Activated T-helper 1 cell treated with anti-CD3 and anti-CD28 coated beads, Interleukin-12 subunit alpha, Interleukin-12 subunit beta, Interleukin-2, Interleukin-4 antibody, amounts not matched to agents 30 ng/mL and 10 ng/mL and 1 ng/mL, durations not matched to agents 14 hours and 24 hours and 36 hours (primary cell): ENCODE results near the gene MAML1. TPM values are rescaled to one million over a fixed set of nuclear protein-coding genes. Genes with fewer than 3 reads are reported as not detected.
A peak's percentile ranks its signal among the peaks of the same experiment; 100 is the strongest.

Source experiments
- DNase-seq: peaks from one replicate; pipeline ENCODE4 v3.0.0; 2021; ENCODE audit warnings: low spot score
- H3K27ac Mint-ChIP-seq: one replicate; pipeline ENCODE4 v1.8.0; 2021; ENCODE audit warnings: mild to moderate bottlenecking, mixed read lengths
- H3K27me3 Mint-ChIP-seq: one replicate; pipeline ENCODE4 v1.8.0; 2022; ENCODE audit warnings: mild to moderate bottlenecking, moderate library complexity, mixed read lengths; ENCODE audit not compliant: insufficient read depth
- H3K36me3 Mint-ChIP-seq: one replicate; pipeline ENCODE4 v1.8.0; 2021; ENCODE audit warnings: low read depth, mixed read lengths
- H3K4me1 Mint-ChIP-seq: one replicate; pipeline ENCODE4 v1.8.0; 2021; ENCODE audit warnings: low read depth, mixed read lengths
- H3K4me3 Mint-ChIP-seq: one replicate; pipeline ENCODE4 v1.8.0; 2021; ENCODE audit warnings: mild to moderate bottlenecking, moderate library complexity, mixed read lengths
- H3K9me3 Mint-ChIP-seq: one replicate; pipeline ENCODE4 v1.8.0; 2021; ENCODE audit warnings: mixed read lengths
- intact Hi-C: fragments of 100-400 bp; cut with micrococcal nuclease; formaldehyde crosslinking; loops from one replicate; pipeline ENCODE4 v1.15.1; 2024
- total RNA-seq: library from RNA; stranded (reverse); gene quantifications from 2 replicates; pipeline ENCODE4 v1.2.3, GENCODE V29; 2022

Gene MAML1
- total RNA-seq, 1 donor from 2014 or later, result 37.6 TPM

DNA sequence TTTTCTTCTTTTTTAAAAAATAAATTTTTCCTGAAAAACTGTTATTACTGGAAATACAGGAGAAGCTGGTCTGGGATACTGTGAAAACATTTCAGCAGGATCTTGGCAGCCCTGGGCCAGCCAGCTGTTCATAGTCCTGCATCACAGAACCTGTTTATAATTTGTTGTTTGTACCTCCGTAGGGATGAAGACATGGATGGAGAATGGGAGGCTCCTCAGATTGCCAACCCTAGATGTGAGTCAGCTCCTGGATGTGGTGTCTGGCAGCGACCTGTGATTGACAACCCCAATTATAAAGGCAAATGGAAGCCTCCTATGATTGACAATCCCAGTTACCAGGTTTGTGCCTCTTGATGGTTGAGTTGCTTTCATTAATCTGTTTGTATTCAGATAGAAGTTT, 12.4 kb upstream of the MAML1 start:
- Mint-ChIP-seq H3K4me1 (peaks cover 20% of the 10 kb centered on the region), H3K27me3 (no peaks in the 10 kb centered on the region)
- intact Hi-C loops, result no loop called here

DNA sequence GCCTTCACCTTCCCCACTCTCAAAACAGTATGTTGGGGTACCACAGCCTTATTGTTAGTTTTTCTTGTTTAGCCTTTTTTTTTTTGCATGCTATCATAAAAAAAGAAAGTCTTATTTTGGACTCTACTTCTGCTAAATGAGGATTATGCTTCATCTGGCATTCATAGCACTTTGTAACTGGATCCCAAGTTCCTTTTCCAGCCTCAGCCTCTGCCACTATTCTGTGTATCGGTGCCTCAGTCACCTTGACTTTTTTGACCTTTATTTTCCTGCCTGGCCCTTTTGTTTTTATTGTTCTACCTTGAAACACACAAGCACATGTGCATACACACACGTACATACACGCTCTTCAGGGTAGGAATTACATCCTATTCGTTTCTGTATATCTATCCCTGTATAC, 8.5 kb upstream of the MAML1 start:
- peaks cover 54% of the 10 kb centered on the region for H3K36me3 Mint-ChIP-seq
- H3K4me3 Mint-ChIP-seq, result no peak overlapping the region
- no peak for DNase-seq
- peak overlapping the region; percentile 79 for H3K27ac Mint-ChIP-seq
- H3K9me3 Mint-ChIP-seq, result no peaks in the 10 kb centered on the region
- peaks cover 5% of the 10 kb centered on the region for H3K4me1 Mint-ChIP-seq
- intact Hi-C loops, result no loop called here
- H3K27me3 Mint-ChIP-seq, result no peaks in the 10 kb centered on the region

More for the DNA sequence above, 12.4 kb upstream of the MAML1 start:
- no peak overlapping the region for H3K4me3 Mint-ChIP-seq
- H3K36me3 Mint-ChIP-seq, result peaks cover 59% of the 10 kb centered on the region
- H3K27ac Mint-ChIP-seq, result no peak overlapping the region
- no peak for DNase-seq
- no peaks in the 10 kb centered on the region for H3K9me3 Mint-ChIP-seq

DNA sequence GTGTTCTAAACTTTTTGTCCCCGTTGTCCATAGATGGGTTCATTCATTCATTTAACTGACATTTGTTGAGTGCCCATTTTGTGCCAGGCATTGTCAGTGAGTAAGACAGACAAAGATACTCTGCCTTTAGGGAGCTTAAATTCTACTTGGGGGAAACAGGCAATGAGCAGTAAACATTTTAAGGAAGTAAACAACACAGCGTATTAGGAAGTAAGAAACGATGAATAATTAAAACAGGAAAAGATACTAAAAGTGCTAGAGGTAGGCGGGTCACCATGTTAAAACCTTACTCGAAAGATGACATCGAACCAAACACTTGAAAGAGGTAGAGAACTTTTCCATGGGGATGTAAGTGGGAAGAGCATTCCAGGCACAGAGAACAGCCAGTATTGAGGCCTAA, 5.5 kb upstream of the MAML1 start:
- H3K27ac Mint-ChIP-seq, result peak overlapping the region; percentile 6
- DNase-seq, result no peak
- H3K27me3 Mint-ChIP-seq, result no peaks in the 10 kb centered on the region
- no peaks in the 10 kb centered on the region for H3K9me3 Mint-ChIP-seq
- peaks cover 62% of the 10 kb centered on the region for H3K36me3 Mint-ChIP-seq
- H3K4me3 Mint-ChIP-seq, result no peak overlapping the region
- intact Hi-C loops, result no loop called here
- peaks cover 12% of the 10 kb centered on the region for H3K4me1 Mint-ChIP-seq

DNA sequence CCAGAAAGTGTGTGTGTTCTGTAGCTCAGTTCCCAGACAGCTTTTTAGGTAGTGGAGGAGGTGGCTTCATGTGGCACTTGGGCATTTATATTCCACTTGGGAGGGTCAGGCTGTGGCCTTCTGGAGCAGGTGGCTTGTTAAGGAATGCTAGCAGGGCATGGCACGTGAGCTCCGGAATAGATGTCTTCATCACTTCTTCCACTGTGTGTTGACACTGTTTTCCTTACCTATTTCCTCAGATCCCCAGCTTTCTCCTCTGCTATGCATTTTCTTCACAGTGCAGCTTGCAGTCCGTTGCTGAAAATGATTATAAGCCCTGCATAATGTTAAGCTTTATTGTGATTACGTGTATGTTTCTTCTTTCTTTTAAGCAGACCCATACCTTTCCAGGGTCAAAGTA, 3.3 kb upstream of the MAML1 start:
- no peak for DNase-seq
- H3K4me3 Mint-ChIP-seq, result no peak overlapping the region
- H3K36me3 Mint-ChIP-seq, result peaks cover 43% of the 10 kb centered on the region
- intact Hi-C loops, result no loop called here
- no peaks in the 10 kb centered on the region for H3K27me3 Mint-ChIP-seq
- H3K4me1 Mint-ChIP-seq, result peaks cover 14% of the 10 kb centered on the region
- no peak overlapping the region for H3K27ac Mint-ChIP-seq
- no peaks in the 10 kb centered on the region for H3K9me3 Mint-ChIP-seq

DNA sequence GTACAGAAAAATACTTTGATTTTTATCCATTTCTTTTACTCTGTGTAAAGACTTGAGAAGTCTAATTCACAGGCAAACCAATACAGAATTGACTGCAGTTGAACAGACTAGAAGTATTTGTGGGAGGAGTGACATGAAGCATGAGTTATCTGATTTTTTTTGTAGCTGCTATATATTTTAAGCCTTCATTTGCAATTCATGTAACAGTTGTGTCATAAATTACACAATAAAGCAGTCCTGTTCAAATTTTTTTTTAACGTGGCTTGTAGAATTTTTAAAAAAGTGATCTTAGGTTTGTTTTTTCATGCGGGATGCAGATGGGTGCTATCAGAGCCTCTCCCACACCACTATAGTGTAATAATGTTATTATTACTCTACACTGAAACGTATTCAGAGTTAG, 2.9 kb upstream of the MAML1 start:
- no peak overlapping the region for H3K27ac Mint-ChIP-seq
- DNase-seq, result no peak
- H3K36me3 Mint-ChIP-seq, result peaks cover 43% of the 10 kb centered on the region
- H3K4me1 Mint-ChIP-seq, result peaks cover 18% of the 10 kb centered on the region
- H3K9me3 Mint-ChIP-seq, result no peaks in the 10 kb centered on the region
- H3K4me3 Mint-ChIP-seq, result no peak overlapping the region
- intact Hi-C loops, result loop anchor here (2.0 to 10.0 kb wide), 2 partner anchors 13 to 1105 kb away; partner anchors contain the start of gene CLK4
- no peaks in the 10 kb centered on the region for H3K27me3 Mint-ChIP-seq

DNA sequence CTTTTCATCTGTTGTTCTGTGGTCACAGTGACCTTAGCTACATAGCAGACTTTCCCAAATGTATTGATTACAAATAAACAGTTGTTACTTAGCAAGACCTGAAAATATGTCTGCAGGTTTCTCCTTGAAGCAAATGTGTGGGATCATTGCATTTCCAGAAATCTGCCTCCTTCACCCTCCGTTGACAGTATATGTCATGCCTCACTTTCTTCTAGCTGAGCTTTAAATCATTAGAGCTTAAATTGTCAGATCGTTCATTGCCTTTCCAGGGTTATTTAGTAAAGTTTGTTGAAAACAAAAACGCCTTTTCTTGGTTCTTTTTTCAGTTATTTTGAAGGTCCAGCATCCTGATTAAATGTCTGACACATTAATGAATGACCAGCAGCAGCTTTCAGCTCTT, 2.3 kb upstream of the MAML1 start:
- Mint-ChIP-seq H3K36me3 (peaks cover 43% of the 10 kb centered on the region), H3K4me3 (no peak overlapping the region)
- intact Hi-C loops, result loop anchor here (2.0 to 10.0 kb wide), 2 partner anchors 14 to 1106 kb away; partner anchors contain the start of gene CLK4

DNA sequence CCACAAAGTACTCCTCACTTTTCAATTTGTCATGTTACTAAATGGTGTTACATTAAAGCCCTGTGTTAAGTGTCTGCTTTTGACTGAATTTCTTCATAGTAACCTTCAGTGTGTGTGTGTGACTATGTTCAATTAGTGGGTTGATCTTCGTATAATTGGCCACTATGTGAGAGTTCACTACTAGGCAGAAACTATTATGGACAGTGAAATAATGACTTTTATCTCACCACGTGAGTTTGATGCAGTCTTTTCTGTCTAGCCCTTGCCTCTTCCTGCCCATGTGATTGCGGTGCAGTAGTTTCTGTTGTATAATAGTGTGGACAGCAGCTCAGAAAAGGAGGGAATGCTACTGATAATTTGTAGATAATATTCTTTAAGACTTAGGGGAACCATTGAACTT, 1.8 kb upstream of the MAML1 start:
- Mint-ChIP-seq H3K27ac (peak overlapping the region; percentile 19), H3K9me3 (no peaks in the 10 kb centered on the region), H3K4me1 (peaks cover 20% of the 10 kb centered on the region), H3K36me3 (peaks cover 43% of the 10 kb centered on the region), H3K27me3 (no peaks in the 10 kb centered on the region), H3K4me3 (no peak overlapping the region)
- intact Hi-C loops, result loop anchor here (2.0 to 10.0 kb wide), 2 partner anchors 14 to 1106 kb away; partner anchors contain the start of gene CLK4
- DNase-seq, result no peak

More for the DNA sequence above, 2.3 kb upstream of the MAML1 start:
- Mint-ChIP-seq H3K9me3 (no peaks in the 10 kb centered on the region), H3K27ac (no peak overlapping the region), H3K4me1 (peaks cover 20% of the 10 kb centered on the region), H3K27me3 (no peaks in the 10 kb centered on the region)
- DNase-seq, result no peak

DNA sequence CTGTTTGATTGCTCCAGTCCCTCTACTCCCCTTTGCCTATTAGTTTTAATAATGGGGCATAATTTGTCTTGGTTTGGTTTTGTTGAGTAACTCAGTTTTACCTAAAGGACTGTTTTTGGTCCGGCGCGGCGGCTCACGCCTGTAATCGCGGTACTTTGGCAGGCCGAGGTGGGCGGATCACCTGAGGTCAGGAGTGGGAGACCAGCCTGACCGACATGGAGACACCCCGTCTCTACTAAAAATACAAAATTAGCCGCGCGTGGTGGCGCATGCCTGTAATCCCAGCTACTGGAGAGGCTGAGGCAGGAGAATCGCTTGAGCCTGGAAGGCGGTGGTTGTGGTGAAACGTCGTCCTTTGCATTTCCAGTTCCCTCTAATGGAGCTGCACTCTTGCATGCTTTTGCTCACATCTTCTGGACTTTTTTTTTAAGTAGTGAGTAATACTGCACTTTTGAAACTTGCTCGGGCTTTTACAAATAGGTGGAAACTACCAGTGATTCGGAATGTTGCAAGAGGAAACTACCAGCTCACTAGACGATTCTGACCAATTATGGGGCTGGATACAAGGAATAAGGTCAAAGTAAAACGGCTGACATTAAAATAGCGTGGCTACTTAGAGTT, 721 bp upstream of the MAML1 start:
- Mint-ChIP-seq H3K9me3 (no peaks in the 10 kb centered on the region), H3K27ac (peak overlapping the region; percentile 93), H3K36me3 (peaks cover 38% of the 10 kb centered on the region), H3K27me3 (no peaks in the 10 kb centered on the region), H3K4me1 (peaks cover 21% of the 10 kb centered on the region), H3K4me3 (peak overlapping the region; percentile 77)
- DNase-seq, result peak; percentile 5
- intact Hi-C loops, result loop anchor here (1.0 to 10.0 kb wide), 12 partner anchors 15 to 1107 kb away; partner anchors contain the start of genes CANX, CLK4, HNRNPH1 and MRNIP

DNA sequence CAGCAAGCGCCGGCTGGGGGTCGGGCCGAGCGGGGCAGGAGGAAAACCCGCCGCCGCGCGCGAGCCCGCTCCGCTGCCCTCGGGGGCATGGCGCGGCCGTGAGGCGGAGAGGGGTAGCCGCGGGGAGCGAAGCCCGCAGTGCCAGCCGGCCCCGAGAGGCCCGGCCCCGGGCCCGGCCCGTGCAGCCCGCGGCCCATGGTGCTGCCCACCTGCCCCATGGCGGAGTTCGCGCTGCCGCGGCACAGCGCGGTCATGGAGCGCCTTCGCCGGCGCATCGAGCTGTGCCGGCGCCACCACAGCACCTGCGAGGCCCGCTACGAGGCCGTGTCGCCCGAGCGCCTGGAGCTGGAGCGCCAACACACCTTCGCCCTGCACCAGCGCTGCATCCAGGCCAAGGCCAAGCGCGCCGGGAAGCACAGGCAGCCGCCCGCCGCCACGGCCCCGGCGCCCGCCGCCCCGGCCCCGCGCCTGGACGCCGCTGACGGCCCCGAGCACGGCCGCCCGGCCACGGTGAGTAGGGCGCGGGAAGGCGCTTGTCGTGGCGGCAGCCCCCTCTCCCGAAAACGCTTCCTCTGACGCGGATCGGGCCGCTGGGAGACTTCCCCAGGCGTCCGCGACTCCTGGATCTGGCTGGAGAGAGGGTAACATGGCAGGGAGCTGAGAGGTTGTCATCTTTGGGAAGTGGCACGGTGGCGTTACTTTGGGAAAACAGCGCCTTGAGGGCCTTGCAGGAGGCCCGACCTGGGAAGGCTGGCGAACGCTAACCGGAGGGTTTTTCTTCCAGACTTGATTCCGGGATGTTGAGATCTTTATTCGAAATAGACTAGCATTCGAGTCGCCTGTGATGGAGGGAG, 523 bp downstream of the MAML1 start:
- Mint-ChIP-seq H3K4me3 (peak overlapping the region; percentile 95), H3K27me3 (no peaks in the 10 kb centered on the region), H3K27ac (peak overlapping the region; percentile 93), H3K36me3 (peaks cover 36% of the 10 kb centered on the region), H3K9me3 (no peaks in the 10 kb centered on the region), H3K4me1 (peaks cover 32% of the 10 kb centered on the region)
- intact Hi-C loops, result loop anchor here (1.0 to 10.0 kb wide), 11 partner anchors 27 to 1108 kb away; partner anchors contain the start of genes CANX, CLK4, HNRNPH1 and MRNIP
- peak; percentile 14 for DNase-seq

DNA sequence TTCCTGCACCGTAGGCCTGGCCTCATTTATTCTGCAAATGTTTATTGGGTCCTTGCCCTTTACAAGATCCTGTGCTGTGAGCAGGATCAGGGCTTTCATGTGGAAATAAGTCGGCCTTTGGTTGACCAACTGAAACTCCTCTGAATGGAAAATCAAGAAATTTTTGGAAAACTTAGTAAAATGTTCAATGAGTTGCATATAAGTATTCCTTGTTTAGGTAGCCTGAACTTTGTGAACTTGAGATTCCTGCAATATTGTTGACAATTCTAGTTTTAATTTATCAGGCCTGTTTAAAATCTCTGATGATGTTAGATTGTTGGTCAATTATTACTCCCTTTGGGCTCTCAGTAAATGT, 1.1 kb downstream of the MAML1 start:
- Mint-ChIP-seq H3K9me3 (no peaks in the 10 kb centered on the region), H3K27ac (peak overlapping the region; percentile 92), H3K27me3 (no peaks in the 10 kb centered on the region), H3K4me1 (peaks cover 38% of the 10 kb centered on the region), H3K4me3 (peak overlapping the region; percentile 95), H3K36me3 (peaks cover 40% of the 10 kb centered on the region)
- intact Hi-C loops, result loop anchor here (2.0 to 10.0 kb wide), 2 partner anchors 173 to 1109 kb away; partner anchors contain the start of genes CLK4 and TBC1D9B
- DNase-seq, result no peak

DNA sequence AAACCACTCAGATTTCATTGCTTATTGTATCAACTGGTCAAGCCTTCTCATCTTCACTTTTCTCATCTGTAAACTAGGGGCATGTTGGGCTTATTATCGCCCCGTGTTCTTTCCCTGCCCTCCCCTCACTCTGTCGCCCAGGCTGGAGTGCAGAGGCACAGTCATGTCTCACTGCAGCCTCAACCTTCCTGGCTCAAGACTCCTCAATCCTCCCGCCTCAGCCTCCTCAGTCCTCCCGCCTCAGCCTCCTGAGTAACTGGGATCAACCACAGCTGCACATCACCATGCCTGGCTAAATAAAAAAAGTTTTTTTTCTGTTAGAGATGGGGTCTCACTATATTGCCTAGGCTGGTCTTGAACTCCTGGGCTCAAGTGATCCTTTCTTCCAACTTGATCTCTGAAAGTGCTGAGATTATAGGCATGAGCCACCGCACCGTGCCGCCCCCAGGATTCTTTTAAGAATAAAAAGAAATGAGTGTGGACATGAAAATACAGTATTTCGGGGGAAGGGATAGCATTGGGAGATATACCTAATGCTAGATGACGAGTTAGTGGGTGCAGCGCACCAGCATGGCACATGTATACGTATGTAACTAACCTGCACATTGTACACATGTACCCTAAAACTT, 2.0 kb downstream of the MAML1 start:
- H3K4me3 Mint-ChIP-seq, result peak overlapping the region; percentile 95
- peaks cover 46% of the 10 kb centered on the region for H3K4me1 Mint-ChIP-seq
- peaks cover 42% of the 10 kb centered on the region for H3K36me3 Mint-ChIP-seq
- DNase-seq, result no peak
- intact Hi-C loops, result loop anchor here (10.0 kb wide), 1 partner anchor 1110 kb away; the partner anchor contains the start of gene CLK4
- peak overlapping the region; percentile 78 for H3K27ac Mint-ChIP-seq
- no peaks in the 10 kb centered on the region for H3K27me3 Mint-ChIP-seq
- no peaks in the 10 kb centered on the region for H3K9me3 Mint-ChIP-seq

DNA sequence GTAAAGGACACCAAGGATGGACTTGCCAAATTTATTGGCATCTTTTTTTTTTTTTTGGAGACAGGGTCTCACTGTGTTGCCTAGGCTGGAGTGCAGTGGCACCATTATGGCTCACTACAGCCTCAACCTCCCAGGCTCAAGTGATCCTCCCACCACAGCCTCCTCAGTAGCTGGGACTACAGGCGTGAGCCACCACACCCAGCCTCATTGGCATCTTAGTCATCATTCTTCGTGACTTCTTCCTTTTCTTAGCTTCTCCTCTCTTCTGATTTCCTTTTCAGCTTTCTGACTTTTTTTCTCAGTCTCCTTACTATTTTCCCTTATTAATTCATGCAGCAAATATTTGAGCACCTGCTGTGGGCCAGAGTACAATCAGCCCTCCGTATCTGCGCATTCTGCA, 6.1 kb downstream of the MAML1 start:
- Mint-ChIP-seq H3K27ac (no peak overlapping the region), H3K4me1 (peaks cover 50% of the 10 kb centered on the region), H3K27me3 (no peaks in the 10 kb centered on the region), H3K36me3 (peaks cover 40% of the 10 kb centered on the region), H3K4me3 (no peak overlapping the region), H3K9me3 (no peaks in the 10 kb centered on the region)
- intact Hi-C loops, result loop anchor here (10.0 kb wide), 1 partner anchor 1114 kb away; the partner anchor contains the start of gene CLK4
- no peak for DNase-seq
